K562 (cell line): Measurements from ENCODE around the gene RSPH6A. TPM values are rescaled to one million over a fixed set of nuclear protein-coding genes. Genes with fewer than 3 reads are reported as not detected.
A peak's percentile ranks its signal among the peaks of the same experiment; 100 is the strongest.

Source experiments
- ILK ChIP-seq: fragments of 450-650 bp; IDR thresholded peaks from 2 replicates; pipeline ENCODE4 v1.6.1; 2016; ENCODE audit warnings: missing genetic modification characterization, low read depth, mild to moderate bottlenecking, missing compliant biosample characterization, moderate library complexity, borderline replicate concordance
- MAZ ChIP-seq, 2 experiments: fragments of 450-650 bp in 1 of 2; sonication (generic) in 1 of 2; formaldehyde crosslinking; IDR thresholded peaks in 1 of 2; conservative IDR thresholded peaks in 1 of 2; 2 replicates each; pipeline versions ENCODE4 v1.4.0 to v1.5.0; 2020; ENCODE audit warnings: mild to moderate bottlenecking in 1 of 2, missing genetic modification reagents in 1 of 2
- MBD2 ChIP-seq: sonication (generic); IDR thresholded peaks from 2 replicates; pipeline ENCODE4 v1.6.1; 2016; ENCODE audit warnings: low read depth, borderline replicate concordance
- NFATC3 ChIP-seq: fragments of 450-650 bp; IDR thresholded peaks from 2 replicates; pipeline ENCODE4 v1.6.1; 2017; ENCODE audit warnings: mild to moderate bottlenecking
- POLR2AphosphoS2 ChIP-seq: IDR thresholded peaks from 2 replicates; pipeline ENCODE4 v1.6.1; 2012; ENCODE audit warnings: low read length, improper control_type of control experiment
- POLR2B ChIP-seq: fragments of 450-650 bp; IDR thresholded peaks from 2 replicates; pipeline ENCODE4 v1.6.1; 2018; ENCODE audit warnings: low read depth; ENCODE audit not compliant: partially characterized antibody
- TBL1XR1 ChIP-seq, 2 experiments: IDR thresholded peaks; 2 replicates each; pipeline ENCODE4 v1.6.1; 2012; ENCODE audit warnings: improper control_type of control experiment in 2 of 2, low read length in 2 of 2, mild to moderate bottlenecking in 1 of 2
- polyA plus RNA-seq, 8 experiments: library from polyadenylated mRNA; depleted of rRNA in 4 of 8; stranded (reverse) in 5 of 8; unstranded in 3 of 8; fragments of >200 nt; fragmentation: Nextera tagmentation in 2 of 8; fragmentation: Illumina TruSeq in 1 of 8; extraction: Ambion mirVana in 2 of 8; extraction: Trizol in 1 of 8; gene quantifications; 2 replicates each; pipeline versions ENCODE4 v1.2.1 to v1.2.3, GENCODE V29; 2011 to 2014; ENCODE audit warnings: inconsistent platforms in 1 of 8, missing spikeins in 1 of 8
- total RNA-seq, 7 experiments: library from RNA; depleted of rRNA in 6 of 7; stranded (reverse); fragments of >200 nt in 6 of 7; fragmentation: Illumina TruSeq in 2 of 7; extraction: Trizol in 2 of 7; gene quantifications; 2 replicates each; pipeline versions ENCODE4 v1.2.1 to v1.2.3, GENCODE V29; 2011 to 2021; ENCODE audit warnings: low replicate concordance in 1 of 7
- TF ChIP-seq, protein P1 (sequence below): sonication (generic); formaldehyde crosslinking; IDR thresholded peaks from 2 replicates; pipeline ENCODE4 v1.9.0; 2022; ENCODE audit warnings: mild to moderate bottlenecking, missing genetic modification reagents
- TF ChIP-seq, protein P2 (sequence below): fragments of 250-450 bp; sonication (Bioruptor Pico); IDR thresholded peaks from 2 replicates; pipeline ENCODE4 v1.9.0; 2021; ENCODE audit warnings: mild to moderate bottlenecking, inconsistent platforms
- TF ChIP-seq, protein P3 (sequence below): fragments of 250-450 bp; sonication (Bioruptor Pico); IDR thresholded peaks from 2 replicates; pipeline ENCODE4 v1.5.0; 2021; ENCODE audit warnings: mild to moderate bottlenecking, borderline replicate concordance
- TF ChIP-seq, protein P4 (sequence below), 3 experiments: fragments of 200-800 bp in 1 of 3; fragments of 250-450 bp in 1 of 3; fragments of 450-650 bp in 1 of 3; sonication (Bioruptor Pico) in 1 of 3; sonication (Bioruptor generic) in 1 of 3; formaldehyde crosslinking in 1 of 3; IDR thresholded peaks; 2 replicates each; pipeline versions ENCODE4 v1.6.1 to v1.8.0; 2016 to 2022; ENCODE audit warnings: mild to moderate bottlenecking in 2 of 3, missing genetic modification characterization in 2 of 3, missing compliant biosample characterization in 1 of 3, moderate library complexity in 1 of 3
- TF ChIP-seq, protein P5 (sequence below): sonication (generic); formaldehyde crosslinking; IDR thresholded peaks from 2 replicates; pipeline ENCODE4 v1.8.0; 2023; ENCODE audit warnings: mild to moderate bottlenecking, missing genetic modification reagents

Gene RSPH6A
- total and polyA plus RNA-seq, 9 of the 15 experiments (the other 6 are each of a cell fraction or from before 2014, with no cell fraction given), result 0.03 to 0.15 (median 0.07) TPM; not detected in 5

DNA sequence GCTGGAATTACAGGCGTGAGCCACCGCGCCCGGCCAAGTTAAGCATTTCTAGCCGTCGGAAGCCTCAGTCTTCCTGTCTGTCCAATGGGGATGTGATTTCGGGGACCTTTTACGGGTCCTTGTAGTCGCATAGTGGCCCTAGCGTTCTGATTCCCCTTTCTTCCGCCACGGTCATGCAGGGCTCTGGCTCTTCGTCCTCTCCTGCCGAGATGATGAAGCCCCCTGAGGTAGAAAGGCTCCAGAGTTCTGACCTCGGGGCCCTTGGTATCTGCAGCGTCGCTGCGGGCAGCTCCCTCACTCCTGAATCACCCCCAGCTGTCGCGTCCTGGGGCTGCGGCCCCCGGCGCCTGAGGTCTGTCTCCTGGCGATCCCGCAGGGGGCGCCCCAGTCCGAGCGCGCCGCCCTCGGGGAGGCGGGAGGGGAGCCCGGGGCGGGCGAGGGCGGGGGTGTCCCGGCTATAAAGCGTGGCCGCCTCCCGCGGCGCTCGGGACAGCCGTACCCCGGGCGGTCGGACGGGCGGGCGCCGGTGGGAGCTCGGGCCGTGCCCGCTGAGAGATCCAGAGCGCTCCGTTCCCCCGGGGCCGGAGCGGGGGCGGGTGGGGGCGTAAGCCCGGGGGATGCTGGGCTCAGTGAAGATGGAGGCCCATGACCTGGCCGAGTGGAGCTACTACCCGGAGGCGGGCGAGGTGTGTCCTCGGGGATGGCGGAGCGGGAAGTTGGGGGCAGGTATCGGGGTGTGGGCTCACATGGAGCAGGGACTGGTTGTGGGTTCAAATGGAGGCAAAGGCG lies 48.9 kb upstream of the RSPH6A start, which contains the start of gene FOXA3 (continued):
- TF ChIP-seq, protein P1, sequence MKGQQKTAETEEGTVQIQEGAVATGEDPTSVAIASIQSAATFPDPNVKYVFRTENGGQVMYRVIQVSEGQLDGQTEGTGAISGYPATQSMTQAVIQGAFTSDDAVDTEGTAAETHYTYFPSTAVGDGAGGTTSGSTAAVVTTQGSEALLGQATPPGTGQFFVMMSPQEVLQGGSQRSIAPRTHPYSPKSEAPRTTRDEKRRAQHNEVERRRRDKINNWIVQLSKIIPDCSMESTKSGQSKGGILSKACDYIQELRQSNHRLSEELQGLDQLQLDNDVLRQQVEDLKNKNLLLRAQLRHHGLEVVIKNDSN (CRISPR knock-in tag), result no peak
- TF ChIP-seq, protein P2, sequence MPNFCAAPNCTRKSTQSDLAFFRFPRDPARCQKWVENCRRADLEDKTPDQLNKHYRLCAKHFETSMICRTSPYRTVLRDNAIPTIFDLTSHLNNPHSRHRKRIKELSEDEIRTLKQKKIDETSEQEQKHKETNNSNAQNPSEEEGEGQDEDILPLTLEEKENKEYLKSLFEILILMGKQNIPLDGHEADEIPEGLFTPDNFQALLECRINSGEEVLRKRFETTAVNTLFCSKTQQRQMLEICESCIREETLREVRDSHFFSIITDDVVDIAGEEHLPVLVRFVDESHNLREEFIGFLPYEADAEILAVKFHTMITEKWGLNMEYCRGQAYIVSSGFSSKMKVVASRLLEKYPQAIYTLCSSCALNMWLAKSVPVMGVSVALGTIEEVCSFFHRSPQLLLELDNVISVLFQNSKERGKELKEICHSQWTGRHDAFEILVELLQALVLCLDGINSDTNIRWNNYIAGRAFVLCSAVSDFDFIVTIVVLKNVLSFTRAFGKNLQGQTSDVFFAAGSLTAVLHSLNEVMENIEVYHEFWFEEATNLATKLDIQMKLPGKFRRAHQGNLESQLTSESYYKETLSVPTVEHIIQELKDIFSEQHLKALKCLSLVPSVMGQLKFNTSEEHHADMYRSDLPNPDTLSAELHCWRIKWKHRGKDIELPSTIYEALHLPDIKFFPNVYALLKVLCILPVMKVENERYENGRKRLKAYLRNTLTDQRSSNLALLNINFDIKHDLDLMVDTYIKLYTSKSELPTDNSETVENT (CRISPR knock-in tag), result no peak
- TF ChIP-seq MBD2 (no peak), TBL1XR1 (IDR thresholded peaks at IDR 0.05; ENCODE audit: low read length in 2 of 2) (peak in 1 of 2 experiments; percentile 25; a peak in 1 of 4 replicates), ILK (tag) (no peak), MAZ (CRISPR knock-in tag; conservative IDR thresholded peaks at IDR 0.05 in 1 of 2, IDR thresholded peaks at IDR 0.05 in 1 of 2) (peak; percentile 98 to 100), POLR2AphosphoS2 (no peak), NFATC3 (no peak), POLR2B (no peak)
- TF ChIP-seq, protein P3, sequence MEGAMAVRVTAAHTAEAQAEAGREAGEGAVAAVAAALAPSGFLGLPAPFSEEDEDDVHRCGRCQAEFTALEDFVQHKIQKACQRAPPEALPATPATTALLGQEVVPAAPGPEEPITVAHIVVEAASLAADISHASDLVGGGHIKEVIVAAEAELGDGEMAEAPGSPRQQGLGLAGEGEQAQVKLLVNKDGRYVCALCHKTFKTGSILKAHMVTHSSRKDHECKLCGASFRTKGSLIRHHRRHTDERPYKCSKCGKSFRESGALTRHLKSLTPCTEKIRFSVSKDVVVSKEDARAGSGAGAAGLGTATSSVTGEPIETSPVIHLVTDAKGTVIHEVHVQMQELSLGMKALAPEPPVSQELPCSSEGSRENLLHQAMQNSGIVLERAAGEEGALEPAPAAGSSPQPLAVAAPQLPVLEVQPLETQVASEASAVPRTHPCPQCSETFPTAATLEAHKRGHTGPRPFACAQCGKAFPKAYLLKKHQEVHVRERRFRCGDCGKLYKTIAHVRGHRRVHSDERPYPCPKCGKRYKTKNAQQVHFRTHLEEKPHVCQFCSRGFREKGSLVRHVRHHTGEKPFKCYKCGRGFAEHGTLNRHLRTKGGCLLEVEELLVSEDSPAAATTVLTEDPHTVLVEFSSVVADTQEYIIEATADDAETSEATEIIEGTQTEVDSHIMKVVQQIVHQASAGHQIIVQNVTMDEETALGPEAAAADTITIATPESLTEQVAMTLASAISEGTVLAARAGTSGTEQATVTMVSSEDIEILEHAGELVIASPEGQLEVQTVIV (CRISPR knock-in tag), result no peak
- TF ChIP-seq, protein P4, sequence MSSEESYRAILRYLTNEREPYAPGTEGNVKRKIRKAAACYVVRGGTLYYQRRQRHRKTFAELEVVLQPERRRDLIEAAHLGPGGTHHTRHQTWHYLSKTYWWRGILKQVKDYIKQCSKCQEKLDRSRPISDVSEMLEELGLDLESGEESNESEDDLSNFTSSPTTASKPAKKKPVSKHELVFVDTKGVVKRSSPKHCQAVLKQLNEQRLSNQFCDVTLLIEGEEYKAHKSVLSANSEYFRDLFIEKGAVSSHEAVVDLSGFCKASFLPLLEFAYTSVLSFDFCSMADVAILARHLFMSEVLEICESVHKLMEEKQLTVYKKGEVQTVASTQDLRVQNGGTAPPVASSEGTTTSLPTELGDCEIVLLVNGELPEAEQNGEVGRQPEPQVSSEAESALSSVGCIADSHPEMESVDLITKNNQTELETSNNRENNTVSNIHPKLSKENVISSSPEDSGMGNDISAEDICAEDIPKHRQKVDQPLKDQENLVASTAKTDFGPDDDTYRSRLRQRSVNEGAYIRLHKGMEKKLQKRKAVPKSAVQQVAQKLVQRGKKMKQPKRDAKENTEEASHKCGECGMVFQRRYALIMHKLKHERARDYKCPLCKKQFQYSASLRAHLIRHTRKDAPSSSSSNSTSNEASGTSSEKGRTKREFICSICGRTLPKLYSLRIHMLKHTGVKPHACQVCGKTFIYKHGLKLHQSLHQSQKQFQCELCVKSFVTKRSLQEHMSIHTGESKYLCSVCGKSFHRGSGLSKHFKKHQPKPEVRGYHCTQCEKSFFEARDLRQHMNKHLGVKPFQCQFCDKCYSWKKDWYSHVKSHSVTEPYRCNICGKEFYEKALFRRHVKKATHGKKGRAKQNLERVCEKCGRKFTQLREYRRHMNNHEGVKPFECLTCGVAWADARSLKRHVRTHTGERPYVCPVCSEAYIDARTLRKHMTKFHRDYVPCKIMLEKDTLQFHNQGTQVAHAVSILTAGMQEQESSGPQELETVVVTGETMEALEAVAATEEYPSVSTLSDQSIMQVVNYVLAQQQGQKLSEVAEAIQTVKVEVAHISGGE (CRISPR knock-in tag; IDR thresholded peaks at IDR 0.05), result no peak
- TF ChIP-seq, protein P5, sequence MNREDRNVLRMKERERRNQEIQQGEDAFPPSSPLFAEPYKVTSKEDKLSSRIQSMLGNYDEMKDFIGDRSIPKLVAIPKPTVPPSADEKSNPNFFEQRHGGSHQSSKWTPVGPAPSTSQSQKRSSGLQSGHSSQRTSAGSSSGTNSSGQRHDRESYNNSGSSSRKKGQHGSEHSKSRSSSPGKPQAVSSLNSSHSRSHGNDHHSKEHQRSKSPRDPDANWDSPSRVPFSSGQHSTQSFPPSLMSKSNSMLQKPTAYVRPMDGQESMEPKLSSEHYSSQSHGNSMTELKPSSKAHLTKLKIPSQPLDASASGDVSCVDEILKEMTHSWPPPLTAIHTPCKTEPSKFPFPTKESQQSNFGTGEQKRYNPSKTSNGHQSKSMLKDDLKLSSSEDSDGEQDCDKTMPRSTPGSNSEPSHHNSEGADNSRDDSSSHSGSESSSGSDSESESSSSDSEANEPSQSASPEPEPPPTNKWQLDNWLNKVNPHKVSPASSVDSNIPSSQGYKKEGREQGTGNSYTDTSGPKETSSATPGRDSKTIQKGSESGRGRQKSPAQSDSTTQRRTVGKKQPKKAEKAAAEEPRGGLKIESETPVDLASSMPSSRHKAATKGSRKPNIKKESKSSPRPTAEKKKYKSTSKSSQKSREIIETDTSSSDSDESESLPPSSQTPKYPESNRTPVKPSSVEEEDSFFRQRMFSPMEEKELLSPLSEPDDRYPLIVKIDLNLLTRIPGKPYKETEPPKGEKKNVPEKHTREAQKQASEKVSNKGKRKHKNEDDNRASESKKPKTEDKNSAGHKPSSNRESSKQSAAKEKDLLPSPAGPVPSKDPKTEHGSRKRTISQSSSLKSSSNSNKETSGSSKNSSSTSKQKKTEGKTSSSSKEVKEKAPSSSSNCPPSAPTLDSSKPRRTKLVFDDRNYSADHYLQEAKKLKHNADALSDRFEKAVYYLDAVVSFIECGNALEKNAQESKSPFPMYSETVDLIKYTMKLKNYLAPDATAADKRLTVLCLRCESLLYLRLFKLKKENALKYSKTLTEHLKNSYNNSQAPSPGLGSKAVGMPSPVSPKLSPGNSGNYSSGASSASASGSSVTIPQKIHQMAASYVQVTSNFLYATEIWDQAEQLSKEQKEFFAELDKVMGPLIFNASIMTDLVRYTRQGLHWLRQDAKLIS (CRISPR knock-in tag), result no peak
